ENCODE results near the gene CACNA2D4.

GRCh38 chr12:1883513-1883912 lies 34.9 kb downstream of the CACNA2D4 start:
- TF ChIP-seq CTCF (IDR thresholded peaks at IDR 0.05) (no peak), POLR2A (IDR thresholded peaks at IDR 0.05; ENCODE audit: low read depth) (no peak), EP300 (IDR thresholded peaks at IDR 0.05) (no peak), POLR2AphosphoS5 (IDR thresholded peaks at IDR 0.05) (no peak)

Data from esophagus muscularis mucosa (tissue), 4 donors.